ENCODE results near the gene RBM19. TPM values are rescaled to one million over a fixed set of nuclear protein-coding genes. Genes with fewer than 3 reads are reported as not detected.

Gene RBM19
- total RNA-seq, 4 donors from 2014 or later = 19.3 to 45.5 (median 31.5) TPM

- no peaks in the 10 kb centered on the region for H3K9me3 ChIP-seq
- intact Hi-C loops (cut with DNase I; ENCODE audit: low total_unique reads) = no loop called here
- no peaks in the 10 kb centered on the region for H3K4me1 ChIP-seq
- H3K27ac ChIP-seq = no peak overlapping the region
- H3K4me3 ChIP-seq = no peak overlapping the region
- no peak for TF ChIP-seq CTCF (IDR thresholded peaks at IDR 0.05)
- no peak for TF ChIP-seq POLR2A (IDR thresholded peaks at IDR 0.05)
- H3K36me3 ChIP-seq = no peaks in the 10 kb centered on the region
- no peak for DNase-seq
- H3K27me3 ChIP-seq = no peaks in the 10 kb centered on the region
These were observed 21.3 kb upstream of the RBM19 start for GRCh38 chr12:113987261-113988063.

DNA sequence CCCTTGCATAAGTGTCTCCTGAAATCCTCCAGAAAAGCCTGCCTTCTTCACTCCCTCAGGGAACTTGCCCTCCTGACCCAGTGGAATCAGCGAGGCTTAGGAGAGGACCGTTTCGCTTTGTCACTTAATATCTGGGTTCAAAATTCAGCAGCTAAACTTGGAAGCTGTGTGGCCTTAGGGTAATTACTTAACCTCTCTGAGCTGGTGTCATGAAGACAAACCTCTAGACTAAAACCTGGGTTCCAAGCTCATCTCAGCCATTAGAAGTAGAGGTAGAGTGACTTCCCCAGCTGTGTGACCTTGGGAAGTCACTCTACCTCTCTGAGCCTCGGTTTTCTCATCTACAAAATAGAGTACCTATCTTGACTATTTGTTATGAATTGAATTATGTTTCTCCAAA is 18.3 kb upstream of the RBM19 start:
- Histone ChIP-seq H3K27me3 (no peaks in the 10 kb centered on the region), H3K36me3 (no peaks in the 10 kb centered on the region), H3K4me3 (no peak overlapping the region), H3K27ac (no peak overlapping the region), H3K4me1 (no peaks in the 10 kb centered on the region), H3K9me3 (no peaks in the 10 kb centered on the region)
- TF ChIP-seq POLR2A (IDR thresholded peaks at IDR 0.05) (no peak), CTCF (IDR thresholded peaks at IDR 0.05) (no peak)
- intact Hi-C loops (cut with DNase I; ENCODE audit: low total_unique reads) = no loop called here
- no peak for DNase-seq

- H3K4me1 ChIP-seq = no peaks in the 10 kb centered on the region
- intact Hi-C loops (cut with DNase I; ENCODE audit: low total_unique reads) = no loop called here
- no peak overlapping the region for H3K4me3 ChIP-seq
- no peak overlapping the region for H3K27ac ChIP-seq
- no peaks in the 10 kb centered on the region for H3K27me3 ChIP-seq
- no peaks in the 10 kb centered on the region for H3K36me3 ChIP-seq
- DNase-seq = no peak
- TF ChIP-seq CTCF (IDR thresholded peaks at IDR 0.05) = no peak
- TF ChIP-seq POLR2A (IDR thresholded peaks at IDR 0.05) = no peak
- no peaks in the 10 kb centered on the region for H3K9me3 ChIP-seq
These were observed 17.8 kb upstream of the RBM19 start for GRCh38 chr12:113983777-113984448.

DNA sequence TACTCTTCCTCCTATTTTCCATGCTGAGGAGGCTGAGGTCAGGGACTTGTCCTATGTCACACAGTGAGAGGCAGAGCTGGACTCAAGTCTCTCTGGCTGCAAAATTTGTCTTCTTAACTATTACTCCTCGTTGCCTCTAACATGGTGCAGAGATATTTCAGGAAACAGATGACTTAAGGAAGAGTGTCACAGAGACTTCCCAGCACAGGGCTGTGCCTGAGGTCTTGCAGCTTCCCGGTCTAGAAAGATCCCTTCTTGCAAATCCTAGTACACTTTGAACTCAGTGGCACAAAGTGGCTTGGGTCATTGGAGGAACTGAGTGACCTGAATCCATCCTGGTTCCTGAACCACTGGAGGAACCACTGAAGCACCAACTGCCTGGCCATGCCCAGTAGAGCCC is 17.1 kb upstream of the RBM19 start:
- H3K4me3 ChIP-seq = no peak overlapping the region
- TF ChIP-seq CTCF (IDR thresholded peaks at IDR 0.05) (no peak), POLR2A (IDR thresholded peaks at IDR 0.05) (no peak)
- DNase-seq = no peak
- no peaks in the 10 kb centered on the region for H3K4me1 ChIP-seq
- H3K36me3 ChIP-seq = no peaks in the 10 kb centered on the region
- H3K27me3 ChIP-seq = no peaks in the 10 kb centered on the region
- intact Hi-C loops (cut with DNase I; ENCODE audit: low total_unique reads) = no loop called here
- no peaks in the 10 kb centered on the region for H3K9me3 ChIP-seq
- no peak overlapping the region for H3K27ac ChIP-seq

DNA sequence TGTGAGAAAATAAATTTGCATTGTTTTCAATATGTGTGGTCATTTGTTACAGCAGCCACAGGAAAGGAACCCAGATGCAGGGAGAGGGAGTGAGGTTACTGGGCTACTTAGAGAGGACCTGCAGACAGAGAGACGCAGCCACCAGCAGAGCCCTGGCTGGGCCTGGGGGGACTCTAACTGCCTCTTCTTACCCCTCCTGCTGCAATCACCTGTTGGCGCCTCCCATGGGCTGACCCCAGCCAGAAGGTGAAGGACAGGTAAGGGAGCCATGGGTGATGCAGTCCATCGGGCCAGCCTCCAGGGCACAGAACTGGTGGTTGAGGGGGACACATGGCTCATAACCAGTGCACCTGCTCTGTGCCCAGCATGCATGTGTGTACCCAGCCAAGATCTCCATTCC is 15.8 kb upstream of the RBM19 start:
- Histone ChIP-seq H3K27ac (no peak overlapping the region), H3K4me1 (no peaks in the 10 kb centered on the region), H3K9me3 (no peaks in the 10 kb centered on the region), H3K36me3 (no peaks in the 10 kb centered on the region), H3K4me3 (no peak overlapping the region), H3K27me3 (no peaks in the 10 kb centered on the region)
- TF ChIP-seq POLR2A (IDR thresholded peaks at IDR 0.05) (no peak), CTCF (IDR thresholded peaks at IDR 0.05) (no peak)
- no peak for DNase-seq
- intact Hi-C loops (cut with DNase I; ENCODE audit: low total_unique reads) = no loop called here

All from uterus (tissue), 4 donors.